Neural progenitor cell (in vitro differentiated cells): Measurements from ENCODE around the gene HK1. TPM values are rescaled to one million over a fixed set of nuclear protein-coding genes. Genes with fewer than 3 reads are reported as not detected.
A peak's percentile ranks its signal among the peaks of the same experiment; 100 is the strongest.
"Not testable (repeated sequence)": the region's sequence is repeated elsewhere in the genome, so short reads cannot be mapped to it uniquely, and the experiment has no call there.

Experiments used
- DNase-seq: peaks from one replicate; pipeline ENCODE4 v3.0.0-alpha.2; 2016; ENCODE audit warnings: low spot score
- H2AFZ ChIP-seq: fragments of 200-600 bp; sonication (generic); replicated peaks from 2 replicates; pipeline ENCODE4 v1.6.1; 2016; ENCODE audit warnings: antibody characterized with exemption
- H3F3A ChIP-seq: fragments of 200-600 bp; sonication (generic); 2 replicates; pipeline ENCODE4 v1.6.1; 2016; ENCODE audit warnings: antibody characterized with exemption, low read depth
- H3K27ac ChIP-seq: fragments of 200-600 bp; sonication (generic); 2 replicates; pipeline ENCODE4 v1.5.1; 2016; ENCODE audit warnings: mild to moderate bottlenecking
- H3K27me3 ChIP-seq: fragments of 200-600 bp; sonication (generic); 2 replicates; pipeline ENCODE4 v1.6.1; 2016; ENCODE audit warnings: mild to moderate bottlenecking, moderate library complexity
- H3K36me3 ChIP-seq: fragments of 200-600 bp; sonication (generic); 2 replicates; pipeline ENCODE4 v1.5.1; 2016
- H3K4me1 ChIP-seq: fragments of 200-600 bp; sonication (generic); 2 replicates; pipeline ENCODE4 v1.6.1; 2016; ENCODE audit warnings: mixed run types
- H3K4me2 ChIP-seq: fragments of 200-600 bp; sonication (generic); 2 replicates; pipeline ENCODE4 v1.6.1; 2016
- H3K4me3 ChIP-seq: fragments of 200-600 bp; sonication (generic); 2 replicates; pipeline ENCODE4 v1.5.1; 2016
- H3K79me2 ChIP-seq: fragments of 200-600 bp; sonication (generic); 2 replicates; pipeline ENCODE4 v1.6.1; 2016; ENCODE audit warnings: low read depth
- H3K9ac ChIP-seq: fragments of 200-600 bp; sonication (generic); 2 replicates; pipeline ENCODE4 v1.6.1; 2016
- H3K9me3 ChIP-seq: fragments of 200-600 bp; sonication (generic); 2 replicates; pipeline ENCODE4 v1.5.1; 2016; ENCODE audit warnings: low read depth
- H4K20me1 ChIP-seq: fragments of 200-600 bp; sonication (generic); 2 replicates; pipeline ENCODE4 v1.6.1; 2016; ENCODE audit warnings: low read depth
- H3K27ac Mint-ChIP-seq: 3 replicates; pipeline ENCODE4 v1.8.0; 2021; ENCODE audit warnings: mixed read lengths
- H3K27me3 Mint-ChIP-seq: 2 replicates; pipeline ENCODE4 v1.8.0; 2022; ENCODE audit warnings: low read depth, mild to moderate bottlenecking, inconsistent platforms, moderate library complexity, mixed read lengths; ENCODE audit not compliant: insufficient read depth
- H3K36me3 Mint-ChIP-seq: 3 replicates; pipeline ENCODE4 v1.8.0; 2021; ENCODE audit warnings: mixed read lengths
- H3K4me1 Mint-ChIP-seq: 3 replicates; pipeline ENCODE4 v1.8.0; 2021; ENCODE audit warnings: mixed read lengths
- H3K4me3 Mint-ChIP-seq: 3 replicates; pipeline ENCODE4 v1.8.0; 2021; ENCODE audit warnings: mild to moderate bottlenecking, moderate library complexity, mixed read lengths
- H3K9me3 Mint-ChIP-seq: 3 replicates; pipeline ENCODE4 v1.8.0; 2020; ENCODE audit warnings: mixed read lengths
- EZH2 ChIP-seq: fragments of 200-600 bp; sonication (generic); IDR thresholded peaks from 2 replicates; pipeline ENCODE4 v1.6.1; 2017; ENCODE audit warnings: antibody characterized with exemption, mild to moderate bottlenecking, moderate library complexity
- EZH2phosphoT487 ChIP-seq: fragments of 200-600 bp; sonication (generic); IDR thresholded peaks from 2 replicates; pipeline ENCODE4 v1.6.1; 2017; ENCODE audit warnings: antibody characterized with exemption
- total RNA-seq: library from RNA; depleted of rRNA; stranded (reverse); fragments of >200 nt; gene quantifications from 2 replicates; pipeline ENCODE4 v1.2.3, GENCODE V29; 2015; ENCODE audit warnings: low replicate concordance
- TF ChIP-seq, protein P1 (sequence below): fragments of 200-600 bp; sonication (generic); IDR thresholded peaks from 2 replicates; pipeline ENCODE4 v1.5.1; 2017; ENCODE audit warnings: antibody characterized with exemption, mild to moderate bottlenecking

HK1 gene
- total RNA-seq, 1 donor from 2014 or later, result 30.1 TPM

GRCh38 chr10:69328380-69328735, 50.1 kb downstream of the HK1 start:
- Mint-ChIP-seq H3K36me3 (no peaks in the 10 kb centered on the region), H3K27ac (no peak overlapping the region), H3K4me1 (peaks cover 50% of the 10 kb centered on the region), H3K4me3 (no peak overlapping the region), H3K9me3 (no peaks in the 10 kb centered on the region), H3K27me3 (no peaks in the 10 kb centered on the region)
- no peak overlapping the region for H3K4me3 ChIP-seq
- H3K79me2 ChIP-seq, result peaks cover 61% of the 10 kb centered on the region
- H2AFZ ChIP-seq, result no peak overlapping the region
- H3K4me1 ChIP-seq, result peaks cover 37% of the 10 kb centered on the region
- no peaks in the 10 kb centered on the region for H3K36me3 ChIP-seq
- peaks cover 13% of the 10 kb centered on the region for H4K20me1 ChIP-seq
- DNase-seq, result no peak
- no peak overlapping the region for H3K9ac ChIP-seq
- H3K27ac ChIP-seq, result no peak overlapping the region
- H3K27me3 ChIP-seq, result no peaks in the 10 kb centered on the region
- H3K9me3 ChIP-seq, result no peaks in the 10 kb centered on the region
- no peak for TF ChIP-seq EZH2phosphoT487
- TF ChIP-seq, protein P1, sequence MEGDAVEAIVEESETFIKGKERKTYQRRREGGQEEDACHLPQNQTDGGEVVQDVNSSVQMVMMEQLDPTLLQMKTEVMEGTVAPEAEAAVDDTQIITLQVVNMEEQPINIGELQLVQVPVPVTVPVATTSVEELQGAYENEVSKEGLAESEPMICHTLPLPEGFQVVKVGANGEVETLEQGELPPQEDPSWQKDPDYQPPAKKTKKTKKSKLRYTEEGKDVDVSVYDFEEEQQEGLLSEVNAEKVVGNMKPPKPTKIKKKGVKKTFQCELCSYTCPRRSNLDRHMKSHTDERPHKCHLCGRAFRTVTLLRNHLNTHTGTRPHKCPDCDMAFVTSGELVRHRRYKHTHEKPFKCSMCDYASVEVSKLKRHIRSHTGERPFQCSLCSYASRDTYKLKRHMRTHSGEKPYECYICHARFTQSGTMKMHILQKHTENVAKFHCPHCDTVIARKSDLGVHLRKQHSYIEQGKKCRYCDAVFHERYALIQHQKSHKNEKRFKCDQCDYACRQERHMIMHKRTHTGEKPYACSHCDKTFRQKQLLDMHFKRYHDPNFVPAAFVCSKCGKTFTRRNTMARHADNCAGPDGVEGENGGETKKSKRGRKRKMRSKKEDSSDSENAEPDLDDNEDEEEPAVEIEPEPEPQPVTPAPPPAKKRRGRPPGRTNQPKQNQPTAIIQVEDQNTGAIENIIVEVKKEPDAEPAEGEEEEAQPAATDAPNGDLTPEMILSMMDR, result no peak
- TF ChIP-seq EZH2, result no peak
- H3K4me2 ChIP-seq, result no peak overlapping the region
- peaks cover 19% of the 10 kb centered on the region for H3F3A ChIP-seq

DNA sequence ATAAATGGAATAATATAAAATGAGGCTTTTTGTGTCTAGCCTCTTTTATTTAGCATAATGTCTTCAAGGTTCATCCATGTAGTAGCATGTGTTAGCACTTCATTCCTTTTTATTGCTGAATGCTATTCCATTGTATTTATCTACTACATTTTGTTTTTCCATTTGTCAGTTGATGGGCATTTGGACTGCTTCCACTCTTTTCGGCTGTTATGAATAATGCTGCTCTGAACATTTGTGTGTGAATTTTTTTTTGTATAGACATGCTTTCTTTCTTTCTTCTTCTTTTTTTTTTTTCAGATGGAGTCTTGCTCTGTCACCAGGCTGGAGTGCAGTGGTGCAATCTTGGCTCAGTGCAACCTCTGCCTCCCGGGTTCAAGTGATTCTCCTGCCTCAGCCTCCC, 50.6 kb downstream of the HK1 start:
- H4K20me1 ChIP-seq, result peaks cover 17% of the 10 kb centered on the region
- not testable (repeated sequence) for H3K27me3 Mint-ChIP-seq, H3K9me3 ChIP-seq, H3K4me3 ChIP-seq, H3K4me3 Mint-ChIP-seq, H3K36me3 ChIP-seq, H2AFZ ChIP-seq, H3K4me2 ChIP-seq, H3K36me3 Mint-ChIP-seq, H3K27ac Mint-ChIP-seq, H3K27ac ChIP-seq, H3K9ac ChIP-seq, H3K27me3 ChIP-seq, H3K9me3 Mint-ChIP-seq, DNase-seq
- H3K4me1 ChIP-seq, result peaks cover 41% of the 10 kb centered on the region
- peaks cover 48% of the 10 kb centered on the region for H3K4me1 Mint-ChIP-seq
- peaks cover 14% of the 10 kb centered on the region for H3F3A ChIP-seq
- H3K79me2 ChIP-seq, result peaks cover 56% of the 10 kb centered on the region

- Histone ChIP-seq H3K4me3 (no peak overlapping the region), H3K36me3 (no peaks in the 10 kb centered on the region), H3K4me1 (peaks cover 41% of the 10 kb centered on the region), H4K20me1 (peaks cover 17% of the 10 kb centered on the region), H3K27ac (no peak overlapping the region), H3F3A (peaks cover 14% of the 10 kb centered on the region), H3K9ac (no peak overlapping the region), H3K27me3 (no peaks in the 10 kb centered on the region), H3K79me2 (peaks cover 53% of the 10 kb centered on the region), H3K9me3 (no peaks in the 10 kb centered on the region), H3K4me2 (peak overlapping the region; percentile 31), H2AFZ (no peak overlapping the region)
- peak; percentile 39 for DNase-seq
- no peak for TF ChIP-seq EZH2phosphoT487
- TF ChIP-seq EZH2, result no peak
- TF ChIP-seq, protein P1, result no peak
- Mint-ChIP-seq H3K4me1 (peaks cover 52% of the 10 kb centered on the region), H3K9me3 (no peaks in the 10 kb centered on the region), H3K36me3 (no peaks in the 10 kb centered on the region), H3K27me3 (no peaks in the 10 kb centered on the region), H3K4me3 (no peak overlapping the region), H3K27ac (no peak overlapping the region)
Observed at GRCh38 chr10:69329721-69330178, 51.5 kb downstream of the HK1 start.

DNA sequence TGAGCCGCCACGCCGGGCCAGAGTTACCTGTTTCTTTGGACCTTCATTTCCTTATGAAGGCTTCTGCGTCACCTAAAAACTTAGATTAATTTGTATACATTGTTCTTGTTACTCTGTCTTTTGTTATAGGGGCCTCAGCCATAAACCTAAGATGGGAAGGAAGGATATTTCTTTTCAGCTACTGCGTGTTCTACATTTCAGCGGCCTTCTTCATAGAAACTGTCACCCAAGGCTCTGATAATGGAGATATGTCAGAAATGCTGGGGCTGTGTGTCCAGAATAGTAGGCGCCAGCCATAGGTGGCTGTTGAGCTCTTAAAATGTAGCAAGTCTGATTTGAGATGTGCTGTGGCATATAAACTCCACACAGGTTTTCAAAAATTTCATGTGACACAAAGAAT, 52.9 kb downstream of the HK1 start:
- DNase-seq, result no peak
- no peaks in the 10 kb centered on the region for H3K36me3 ChIP-seq
- Mint-ChIP-seq H3K36me3 (no peaks in the 10 kb centered on the region), H3K4me3 (no peak overlapping the region), H3K9me3 (no peaks in the 10 kb centered on the region), H3K27ac (no peak overlapping the region), H3K4me1 (peaks cover 46% of the 10 kb centered on the region), H3K27me3 (no peaks in the 10 kb centered on the region)
- H3K27me3 ChIP-seq, result no peaks in the 10 kb centered on the region
- H4K20me1 ChIP-seq, result peaks cover 10% of the 10 kb centered on the region
- H3K4me1 ChIP-seq, result peaks cover 37% of the 10 kb centered on the region
- H3K79me2 ChIP-seq, result peaks cover 59% of the 10 kb centered on the region
- H3K4me3 ChIP-seq, result no peak overlapping the region
- no peak overlapping the region for H3K9ac ChIP-seq
- H3K27ac ChIP-seq, result no peak overlapping the region
- no peak for TF ChIP-seq EZH2
- TF ChIP-seq EZH2phosphoT487, result no peak
- TF ChIP-seq, protein P1, result no peak
- H3F3A ChIP-seq, result peaks cover 14% of the 10 kb centered on the region
- H3K4me2 ChIP-seq, result no peak overlapping the region
- H2AFZ ChIP-seq, result no peak overlapping the region
- no peaks in the 10 kb centered on the region for H3K9me3 ChIP-seq
